HG02763 (cell line): ENCODE data around the gene MKRN2OS.

Experiments
- ATAC-seq: cut with Tn5 transposase; IDR thresholded peaks from one replicate; pipeline ENCODE4 v1.9.1; 2021; ENCODE audit warnings: mild to moderate bottlenecking, moderate library complexity; ENCODE audit not compliant: unreplicated experiment

MKRN2OS gene

GRCh38 chr3:12545473-12545791 lies at the start of gene MKRN2OS:
TSS of gene MKRN2OS (minus strand) at chr3:12545499. CDS start at chr3:12545464, 35 bp downstream.
- ATAC-seq: no peak

DNA sequence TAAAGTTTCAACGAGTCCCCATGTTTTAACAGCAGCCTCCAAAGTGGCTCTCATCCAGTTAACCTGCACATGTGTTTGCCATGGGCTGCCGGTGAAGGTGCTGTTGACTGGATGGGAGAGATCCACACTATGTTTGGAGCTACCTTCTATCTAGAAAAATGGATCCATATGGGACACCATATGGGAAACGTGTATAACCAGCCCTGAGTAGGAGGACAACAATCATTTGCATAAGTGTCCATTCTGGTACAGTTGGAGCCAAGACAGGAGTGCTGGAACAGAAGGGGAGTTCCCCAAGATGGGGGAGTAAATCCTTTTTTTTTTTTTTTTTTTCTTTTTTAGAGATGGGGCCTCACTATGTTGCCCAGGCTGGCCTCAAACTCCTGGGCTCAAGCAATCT lies 48.2 kb upstream of the MKRN2OS start:
- ATAC-seq: no peak

DNA sequence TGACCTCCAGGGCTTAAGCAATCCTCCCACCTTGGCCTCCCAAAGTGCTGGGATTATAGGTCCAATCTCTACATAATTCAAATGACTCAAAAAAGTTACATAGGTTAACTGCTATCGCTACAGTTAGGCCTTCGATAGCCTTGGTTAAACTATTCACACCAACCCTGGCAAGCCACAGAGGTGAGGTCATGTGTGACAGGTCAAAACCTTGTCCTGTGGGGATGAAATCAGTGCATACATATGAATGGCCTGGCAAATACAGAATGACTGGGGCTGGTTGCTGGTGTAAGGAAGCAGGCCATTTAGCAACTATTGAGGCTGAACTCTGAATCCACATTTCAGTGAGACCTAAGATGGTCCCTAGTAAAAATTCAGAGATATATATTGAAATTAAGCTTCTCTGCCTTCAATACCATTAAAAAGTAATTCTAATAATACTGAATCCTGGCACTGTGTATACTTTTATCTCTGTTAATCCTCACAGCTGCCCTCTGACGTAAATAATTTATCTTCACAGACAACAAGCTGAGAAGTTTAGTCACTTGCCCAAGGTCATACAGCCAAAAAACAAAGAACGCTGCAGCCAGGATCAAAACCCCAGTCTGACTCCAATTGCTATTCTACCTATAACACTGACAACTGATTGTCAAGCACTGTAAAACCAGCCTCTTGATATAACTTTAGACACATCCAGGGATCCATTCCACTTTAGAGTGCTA lies 46.9 kb upstream of the MKRN2OS start:
- no peak for ATAC-seq

GRCh38 chr3:12591456-12591855 lies 46.2 kb upstream of the MKRN2OS start:
- ATAC-seq: no peak

DNA sequence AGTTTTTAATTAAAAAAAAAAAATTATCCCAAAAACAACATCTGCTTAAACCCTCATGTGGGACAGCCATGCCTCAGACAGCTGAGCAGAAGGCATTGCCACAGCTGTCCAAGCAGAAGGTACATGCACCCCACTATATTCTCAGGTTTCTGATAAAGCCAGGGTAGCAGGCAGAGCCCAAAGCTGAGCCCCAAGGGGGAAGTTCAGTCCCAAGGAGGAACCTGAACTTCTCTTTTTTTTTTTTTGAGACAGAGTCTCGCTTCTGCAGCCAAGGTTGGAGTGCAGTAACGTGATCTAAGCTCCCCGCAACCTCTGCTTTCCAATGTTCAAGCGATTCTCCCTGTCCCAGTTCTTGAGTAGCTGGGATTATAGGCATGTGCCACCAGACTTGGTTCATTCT lies 44.8 kb upstream of the MKRN2OS start:
- ATAC-seq: no peak

GRCh38 chr3:12588039-12589009 lies 43.0 kb upstream of the MKRN2OS start:
- no peak for ATAC-seq

DNA sequence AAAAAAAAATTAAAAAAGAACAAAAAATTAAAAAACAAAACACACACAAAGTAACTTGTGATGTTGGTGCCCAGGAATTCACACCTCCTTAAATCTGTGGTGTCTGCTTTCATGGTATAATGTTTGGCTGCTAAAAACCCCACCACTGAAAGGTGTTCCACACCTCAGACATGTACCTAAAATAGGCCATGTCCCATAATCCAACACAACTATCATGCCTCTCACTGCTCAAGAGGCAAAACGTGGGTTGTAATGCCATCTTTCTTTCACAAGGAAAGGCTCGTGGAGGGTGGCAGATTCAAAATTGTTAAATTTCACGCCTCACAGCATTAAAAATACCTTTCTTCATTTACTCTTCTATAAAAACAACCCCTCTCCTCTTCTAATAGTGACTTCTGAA lies 41.1 kb upstream of the MKRN2OS start:
- no peak for ATAC-seq

- no peak for ATAC-seq
Observed at GRCh38 chr3:12585970-12586369, 40.7 kb upstream of the MKRN2OS start.

DNA sequence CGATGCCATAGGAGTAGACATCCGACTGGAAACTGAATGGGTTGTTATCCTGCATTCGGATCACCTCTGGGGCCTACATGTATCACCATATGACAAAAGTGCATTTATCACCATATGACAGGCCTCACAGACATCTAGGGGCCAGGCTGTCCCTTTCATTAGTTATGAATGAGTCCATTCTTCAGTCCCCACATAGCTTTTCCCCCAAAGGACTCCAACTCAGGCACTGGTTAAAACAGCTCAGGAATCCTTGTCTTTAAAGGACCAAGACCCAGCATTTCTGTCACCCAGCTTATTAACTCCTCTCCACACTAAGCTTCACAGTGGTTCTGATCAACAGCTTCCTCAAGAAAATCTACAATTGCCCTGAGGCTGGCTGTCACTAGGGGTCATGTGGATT lies 39.9 kb upstream of the MKRN2OS start:
- no peak for ATAC-seq

- no peak for ATAC-seq
Observed at GRCh38 chr3:12584083-12584482, 38.8 kb upstream of the MKRN2OS start.

GRCh38 chr3:12583280-12583679 lies 38.0 kb upstream of the MKRN2OS start:
- no peak for ATAC-seq

DNA sequence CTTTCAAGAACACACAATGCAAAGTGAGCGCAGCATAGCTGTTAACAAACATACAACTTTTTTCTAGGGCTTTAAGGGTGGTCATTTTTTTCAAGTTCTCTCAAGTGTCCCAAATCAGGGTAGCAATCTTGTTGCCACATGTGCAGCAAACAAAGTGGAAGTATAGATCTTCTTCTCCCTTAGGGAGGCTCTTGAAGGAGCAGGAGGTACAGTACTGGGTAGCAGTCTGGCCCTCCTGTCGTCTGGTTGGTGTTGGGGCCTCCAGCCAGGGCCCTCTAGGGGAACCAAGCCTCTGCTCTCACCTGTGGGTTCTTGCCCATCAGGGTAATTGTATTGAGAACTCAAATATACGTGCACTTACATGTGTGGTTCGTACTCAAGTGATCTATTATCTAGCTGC lies 37.4 kb upstream of the MKRN2OS start:
- ATAC-seq: no peak

- no peak for ATAC-seq
Observed at GRCh38 chr3:12579905-12580304, 34.6 kb upstream of the MKRN2OS start.

DNA sequence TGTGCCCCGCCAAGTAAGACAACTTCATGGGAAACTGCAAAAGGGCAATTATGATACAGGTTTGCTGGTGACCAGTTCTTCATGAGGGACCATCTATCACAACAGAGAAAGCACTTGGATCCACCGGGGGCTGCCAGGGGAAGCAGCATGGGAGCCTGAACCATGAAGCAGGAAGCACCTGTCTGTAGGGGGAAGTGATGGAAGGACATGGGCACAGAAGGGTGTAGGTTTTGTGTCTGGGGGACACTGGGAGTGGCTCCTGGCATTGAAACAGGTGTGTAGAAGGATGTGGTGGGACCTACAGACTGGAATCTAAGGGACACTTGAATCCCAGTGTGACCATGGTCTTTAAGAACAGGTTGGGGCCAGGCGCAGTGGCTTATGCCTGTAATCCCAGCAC lies 34.2 kb upstream of the MKRN2OS start:
- ATAC-seq: no peak

GRCh38 chr3:12578742-12579141 lies 33.4 kb upstream of the MKRN2OS start:
- no peak for ATAC-seq

- ATAC-seq: no peak
Observed at GRCh38 chr3:12577379-12577778, 32.1 kb upstream of the MKRN2OS start.

DNA sequence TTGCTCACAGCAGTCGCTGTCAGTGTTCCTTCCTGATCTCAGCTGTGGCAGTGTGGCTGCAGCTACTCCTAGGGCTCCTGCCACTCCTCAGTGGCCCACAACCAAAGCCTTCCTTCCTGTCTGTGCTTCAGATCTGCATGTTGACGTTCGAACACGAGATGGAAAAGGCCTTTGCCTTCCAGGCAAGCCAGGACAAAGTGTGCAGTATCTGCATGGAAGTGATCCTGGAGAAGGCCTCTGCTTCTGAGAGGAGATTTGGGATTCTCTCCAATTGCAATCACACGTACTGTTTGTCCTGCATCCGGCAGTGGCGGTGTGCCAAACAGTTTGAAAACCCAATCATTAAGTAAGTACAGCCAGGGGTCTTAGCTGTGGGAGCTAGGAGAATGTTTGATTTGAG lies 29.4 kb upstream of the MKRN2OS start:
- ATAC-seq: no peak

DNA sequence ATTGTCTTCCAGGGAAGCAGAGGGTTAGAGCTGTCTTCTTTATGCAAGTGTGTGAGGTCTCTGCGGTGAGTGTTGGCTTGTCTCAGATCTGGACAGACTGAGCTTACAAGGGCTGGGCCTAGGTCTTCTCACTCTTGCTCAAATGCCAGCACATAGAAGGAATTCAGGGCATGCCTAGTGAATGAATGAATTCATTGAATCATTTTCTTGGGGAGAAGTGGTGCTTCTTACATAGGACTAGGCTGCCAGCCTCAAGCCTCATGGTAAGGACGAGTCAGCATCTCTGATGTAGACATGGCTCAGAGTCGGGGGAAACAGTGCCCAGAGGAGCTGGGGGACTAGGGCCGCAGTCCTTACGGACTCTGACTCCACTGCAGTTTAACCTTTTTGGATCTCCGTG lies 28.8 kb upstream of the MKRN2OS start:
- ATAC-seq: no peak

DNA sequence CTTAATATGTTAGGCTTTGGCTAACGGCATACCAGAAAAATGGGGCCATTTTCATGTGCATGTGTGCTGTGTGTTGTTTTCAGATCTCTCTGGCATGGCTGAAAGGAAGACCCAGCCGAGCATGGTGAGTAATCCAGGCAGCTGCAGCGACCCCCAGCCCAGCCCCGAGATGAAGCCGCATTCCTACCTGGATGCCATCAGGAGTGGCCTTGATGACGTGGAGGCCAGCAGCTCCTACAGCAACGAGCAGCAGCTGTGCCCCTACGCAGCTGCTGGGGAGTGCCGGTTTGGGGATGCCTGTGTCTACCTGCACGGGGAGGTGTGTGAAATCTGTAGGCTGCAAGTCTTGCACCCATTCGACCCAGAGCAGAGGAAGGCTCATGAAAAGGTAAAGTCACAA lies 26.7 kb upstream of the MKRN2OS start:
- ATAC-seq: no peak

DNA sequence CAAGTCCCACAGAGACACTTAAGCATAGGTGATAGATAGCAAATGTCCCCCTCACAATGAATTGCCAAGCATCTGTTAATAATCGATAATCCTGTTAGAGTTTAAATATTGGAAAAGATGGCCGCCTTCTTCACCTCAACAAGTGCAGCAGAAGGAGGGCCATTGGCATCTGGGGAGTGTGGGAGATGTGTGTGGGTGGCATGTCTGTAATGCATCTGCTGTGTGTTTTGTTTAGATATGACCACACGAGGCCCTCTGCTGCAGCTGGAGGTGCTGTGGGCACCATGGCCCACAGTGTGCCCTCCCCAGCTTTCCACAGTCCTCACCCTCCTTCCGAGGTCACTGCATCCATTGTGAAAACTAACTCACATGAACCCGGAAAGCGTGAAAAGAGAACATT lies 24.5 kb upstream of the MKRN2OS start:
- ATAC-seq: no peak

GRCh38 chr3:12568747-12569146 lies 23.4 kb upstream of the MKRN2OS start:
- ATAC-seq: no peak

DNA sequence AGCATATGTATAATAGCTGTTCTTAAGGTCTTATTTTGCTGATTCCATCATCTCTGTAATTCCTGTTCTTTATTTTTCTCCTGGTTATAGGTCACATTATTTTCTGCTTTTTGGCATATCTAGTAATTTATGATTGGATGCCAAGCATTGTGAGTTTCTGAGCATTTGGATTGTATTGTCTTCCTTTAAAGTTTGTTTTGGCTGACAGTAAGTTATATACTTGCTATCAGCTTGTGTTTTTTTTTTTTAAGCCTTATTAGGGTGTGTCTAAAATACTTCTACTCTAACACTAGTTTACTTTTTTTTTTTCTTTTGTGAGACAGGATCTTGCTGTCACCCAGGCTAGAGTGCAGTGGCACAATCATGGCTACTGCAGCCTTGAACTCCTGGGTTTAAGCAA lies 21.7 kb upstream of the MKRN2OS start:
- ATAC-seq: no peak
